HepG2 (cell line): Measurements from ENCODE around the gene ITM2B. TPM values are rescaled to one million over a fixed set of nuclear protein-coding genes. Genes with fewer than 3 reads are reported as not detected.

Experiments
- ATF4 ChIP-seq, 2 experiments: fragments of 450-650 bp in 1 of 2; sonication (generic) in 1 of 2; formaldehyde crosslinking; IDR thresholded peaks; 2 replicates each; pipeline versions ENCODE4 v1.5.0 to v1.8.0; 2020 to 2022; ENCODE audit warnings: mild to moderate bottlenecking in 1 of 2, missing genetic modification reagents in 1 of 2
- BORCS8-MEF2B ChIP-seq: sonication (generic); formaldehyde crosslinking; IDR thresholded peaks from 2 replicates; pipeline ENCODE4 v1.8.0; 2022; ENCODE audit warnings: mild to moderate bottlenecking, missing genetic modification reagents
- BRD4 ChIP-seq: sonication (generic); formaldehyde crosslinking; IDR thresholded peaks from 2 replicates; pipeline ENCODE4 v1.4.0; 2020; ENCODE audit warnings: missing genetic modification reagents
- CENPT ChIP-seq: sonication (generic); formaldehyde crosslinking; IDR thresholded peaks from 2 replicates; pipeline ENCODE4 v1.8.0; 2022; ENCODE audit warnings: low read depth, mild to moderate bottlenecking, moderate library complexity, missing genetic modification reagents
- DRAP1 ChIP-seq: IDR thresholded peaks from 2 replicates; pipeline ENCODE4 v1.6.1; 2016; ENCODE audit warnings: missing genetic modification reagents, missing compliant biosample characterization
- MAZ ChIP-seq, 2 experiments: sonication (generic) in 1 of 2; formaldehyde crosslinking in 1 of 2; IDR thresholded peaks; 2 replicates each; pipeline versions ENCODE4 v1.5.0 to v1.6.1; 2012 to 2020; ENCODE audit warnings: low read depth in 2 of 2, mild to moderate bottlenecking in 2 of 2, borderline replicate concordance in 1 of 2, improper control_type of control experiment in 1 of 2, low read length in 1 of 2, missing genetic modification reagents in 1 of 2, moderate library complexity in 1 of 2
- MEIS1 ChIP-seq: sonication (generic); formaldehyde crosslinking; IDR thresholded peaks from 2 replicates; pipeline ENCODE4 v1.9.0; 2021; ENCODE audit warnings: mild to moderate bottlenecking, missing genetic modification reagents, moderate library complexity, borderline replicate concordance
- NCOR1 ChIP-seq: fragments of 200-600 bp; sonication (generic); IDR thresholded peaks from 2 replicates; pipeline ENCODE4 v1.7.0; 2017; ENCODE audit warnings: antibody characterized with exemption, low read length, borderline replicate concordance
- POLR2A ChIP-seq, 2 experiments: IDR thresholded peaks; 2 replicates each; pipeline ENCODE4 v1.6.1; 2011; ENCODE audit warnings: low read depth in 2 of 2, low read length in 2 of 2, mild to moderate bottlenecking in 1 of 2, moderate library complexity in 1 of 2; ENCODE audit not compliant: insufficient read depth in 1 of 2
- SRF ChIP-seq: IDR thresholded peaks from 2 replicates; pipeline ENCODE4 v1.6.1; 2011; ENCODE audit warnings: mild to moderate bottlenecking, low read depth, low read length, moderate library complexity
- STAT6 ChIP-seq: sonication (generic); formaldehyde crosslinking; IDR thresholded peaks from 2 replicates; pipeline ENCODE4 v1.4.0; 2020; ENCODE audit warnings: missing genetic modification reagents, mild to moderate bottlenecking, borderline replicate concordance
- TCF12 ChIP-seq, 2 experiments: fragments of 450-650 bp in 1 of 2; sonication (generic) in 1 of 2; formaldehyde crosslinking in 1 of 2; IDR thresholded peaks; 2 replicates each; pipeline versions ENCODE4 v1.6.1 to v1.8.0; 2017 to 2022; ENCODE audit warnings: antibody characterized with exemption in 1 of 2, mild to moderate bottlenecking in 1 of 2, missing genetic modification reagents in 1 of 2, moderate library complexity in 1 of 2
- TCF7 ChIP-seq: sonication (generic); IDR thresholded peaks from 2 replicates; pipeline ENCODE4 v1.6.1; 2016; ENCODE audit warnings: antibody characterized with exemption, low read depth
- TGIF2 ChIP-seq: IDR thresholded peaks from 2 replicates; pipeline ENCODE4 v1.6.1; 2016; ENCODE audit warnings: control low read depth, missing compliant biosample characterization
- THYN1 ChIP-seq: sonication (generic); formaldehyde crosslinking; IDR thresholded peaks from 2 replicates; pipeline ENCODE4 v1.8.1; 2023; ENCODE audit warnings: low read depth, mild to moderate bottlenecking, moderate library complexity, missing genetic modification reagents, borderline replicate concordance
- ZBTB37 ChIP-seq: sonication (generic); formaldehyde crosslinking; IDR thresholded peaks from 2 replicates; pipeline ENCODE4 v1.4.0; 2020; ENCODE audit warnings: mild to moderate bottlenecking, missing genetic modification reagents
- ZBTB43 ChIP-seq: sonication (generic); formaldehyde crosslinking; conservative IDR thresholded peaks from 2 replicates; pipeline ENCODE4 v1.4.0; 2020; ENCODE audit warnings: missing genetic modification reagents
- ZNF12 ChIP-seq: sonication (generic); formaldehyde crosslinking; IDR thresholded peaks from 2 replicates; pipeline ENCODE4 v1.5.0; 2020; ENCODE audit warnings: missing genetic modification reagents
- ZNF33B ChIP-seq: sonication (generic); formaldehyde crosslinking; IDR thresholded peaks from 2 replicates; pipeline ENCODE4 v1.5.1; 2020; ENCODE audit warnings: mild to moderate bottlenecking, missing genetic modification reagents
- ZNF660 ChIP-seq: sonication (generic); formaldehyde crosslinking; IDR thresholded peaks from 2 replicates; pipeline ENCODE4 v1.5.1; 2020; ENCODE audit warnings: mild to moderate bottlenecking, low read depth, missing genetic modification reagents, borderline replicate concordance
- ZNF761 ChIP-seq: sonication (generic); formaldehyde crosslinking; conservative IDR thresholded peaks from 2 replicates; pipeline ENCODE4 v1.4.0; 2020; ENCODE audit warnings: mild to moderate bottlenecking, missing genetic modification reagents
- ZNF792 ChIP-seq: IDR thresholded peaks from 2 replicates; pipeline ENCODE4 v1.6.1; 2016
- polyA plus RNA-seq, 8 experiments: library from polyadenylated mRNA; depleted of rRNA in 3 of 8; stranded (reverse) in 7 of 8; unstranded in 1 of 8; fragments of >200 nt; fragmentation: Illumina TruSeq in 4 of 8; extraction: Trizol in 4 of 8; gene quantifications; 2 replicates each; pipeline versions ENCODE4 v1.2.1 to v1.2.3, GENCODE V29; 2011 to 2016; ENCODE audit warnings: low read depth in 4 of 8, missing spikeins in 1 of 8, mixed read lengths in 1 of 8; ENCODE audit not compliant: insufficient read depth in 1 of 8
- total RNA-seq, 5 experiments: library from RNA; depleted of rRNA; stranded (reverse); fragments of >200 nt; fragmentation: Illumina TruSeq; extraction: Trizol; gene quantifications; 2 replicates each; pipeline ENCODE4 v1.2.3, GENCODE V29; 2016; ENCODE audit warnings: low read depth in 1 of 5

The ITM2B gene
- total and polyA plus RNA-seq, 2 of the 13 experiments (the other 11 are each of a cell fraction or from before 2014, with no cell fraction given): 158 to 373 TPM

GRCh38 chr13:48233046-48233888 is at the start of gene ITM2B (continued):
- no peak for TF ChIP-seq ZBTB43 (CRISPR knock-in tag)
- TF ChIP-seq ZBTB37: no peak
- TF ChIP-seq THYN1: no peak
- TF ChIP-seq ZNF12 (CRISPR knock-in tag): no peak
- TF ChIP-seq ZNF792 (CRISPR knock-in tag): no peak; the same call in none of the 2 replicates
- no peak for TF ChIP-seq ZNF33B (CRISPR knock-in tag)
- TF ChIP-seq DRAP1 (CRISPR knock-in tag): no peak
- TF ChIP-seq SRF: no peak
- no peak for TF ChIP-seq CENPT (CRISPR knock-in tag)
- TF ChIP-seq TCF12 (IDR thresholded peaks at IDR 0.05): no peak
- peak; percentile 77; the same call in 1 of the 2 replicates for TF ChIP-seq TCF12 (CRISPR knock-in tag; IDR thresholded peaks at IDR 0.05)
- no peak for TF ChIP-seq STAT6 (CRISPR knock-in tag)
- peak; percentile 48 to 92 for TF ChIP-seq POLR2A (IDR thresholded peaks at IDR 0.05; ENCODE audit: insufficient read depth in 1 of 2, low read depth in 2 of 2, low read length in 2 of 2)
- no peak for TF ChIP-seq TCF7
- TF ChIP-seq BORCS8-MEF2B (CRISPR knock-in tag): peak; percentile 16; the same call in 1 of the 2 replicates
- no peak; the same call in 1 of the 2 replicates for TF ChIP-seq BRD4 (CRISPR knock-in tag)
- TF ChIP-seq MEIS1 (CRISPR knock-in tag): no peak
- TF ChIP-seq ZNF660 (CRISPR knock-in tag): no peak
- peak in 1 of 2 experiments; percentile 53; a peak in 1 of 4 replicates for TF ChIP-seq ATF4 (CRISPR knock-in tag; IDR thresholded peaks at IDR 0.05)
- TF ChIP-seq MAZ (IDR thresholded peaks at IDR 0.05; ENCODE audit: borderline replicate concordance, low read depth, low read length): no peak; the same call in 1 of the 2 replicates
- TF ChIP-seq MAZ (CRISPR knock-in tag; IDR thresholded peaks at IDR 0.05; ENCODE audit: low read depth): peak; percentile 72; the same call in 1 of the 2 replicates
- no peak for TF ChIP-seq ZNF761 (CRISPR knock-in tag)
- no peak for TF ChIP-seq NCOR1
- no peak for TF ChIP-seq TGIF2
